Caco-2 (cell line): ENCODE measurements around the gene LIG1. TPM values are rescaled to one million over a fixed set of nuclear protein-coding genes. Genes with fewer than 3 reads are reported as not detected.

ENCODE experiments used
- BruUV-seq: library from RNA; stranded (reverse); fragments of 400-500 nt; replicated peaks from 2 replicates; lab custom pipeline; 2021; lab: Mats Ljungman, UMichigan
- CTCF ChIA-PET: fragments of 300-600 bp; sonication (Branson Sonifier 250); formaldehyde crosslinking; loops from one replicate; lab custom pipeline; 2022; ENCODE audit warnings: antibody characterized with exemption; lab: Charles Lee
- POLR2A ChIA-PET: fragments of 300-600 bp; sonication (Branson Sonifier 250); formaldehyde crosslinking; loops from one replicate; lab custom pipeline; 2022; ENCODE audit warnings: antibody characterized with exemption; lab: Charles Lee
- DNase-seq, 2 experiments: peaks; one replicate each; pipeline versions ENCODE4 v3.0.0 to v3.0.0-alpha.2; 2020 to 2022
- H3K27me3 ChIP-seq: replicated peaks from 2 replicates; pipeline ENCODE4 v1.6.0; 2011; ENCODE audit warnings: low read length; ENCODE audit not compliant: control insufficient read depth, insufficient read depth
- H3K36me3 ChIP-seq: 2 replicates; pipeline ENCODE4 v1.5.1; 2011; ENCODE audit warnings: low read length; ENCODE audit not compliant: control insufficient read depth, insufficient read depth
- H3K4me1 ChIP-seq: fragments of 250-450 bp; sonication (Bioruptor Pico); 2 replicates; pipeline ENCODE4 v1.5.1; 2020; ENCODE audit warnings: mild to moderate bottlenecking
- H3K4me3 ChIP-seq: 2 replicates; pipeline ENCODE4 v1.5.1; 2011; ENCODE audit warnings: low read depth, mild to moderate bottlenecking, control low read depth, low read length
- H3K9me3 ChIP-seq: fragments of 250-450 bp; sonication (Bioruptor Pico); 2 replicates; pipeline ENCODE4 v1.5.1; 2020; ENCODE audit warnings: mild to moderate bottlenecking, moderate library complexity
- H3K27ac Mint-ChIP-seq: one replicate; pipeline ENCODE4 v1.8.0; 2022; ENCODE audit warnings: mixed read lengths; ENCODE audit not compliant: unreplicated experiment
- H3K27me3 Mint-ChIP-seq: one replicate; pipeline ENCODE4 v1.8.0; 2022; ENCODE audit warnings: mixed read lengths; ENCODE audit not compliant: insufficient read depth, unreplicated experiment
- H3K36me3 Mint-ChIP-seq: one replicate; pipeline ENCODE4 v1.8.0; 2022; ENCODE audit warnings: mild to moderate bottlenecking, mixed read lengths; ENCODE audit not compliant: insufficient read depth, unreplicated experiment
- H3K4me1 Mint-ChIP-seq: one replicate; pipeline ENCODE4 v1.8.0; 2022; ENCODE audit warnings: low read depth, mixed read lengths; ENCODE audit not compliant: unreplicated experiment
- H3K4me3 Mint-ChIP-seq: one replicate; pipeline ENCODE4 v1.8.0; 2022; ENCODE audit warnings: mild to moderate bottlenecking, moderate library complexity, mixed read lengths; ENCODE audit not compliant: unreplicated experiment
- H3K9me3 Mint-ChIP-seq: one replicate; pipeline ENCODE4 v1.8.0; 2022; ENCODE audit warnings: mixed read lengths; ENCODE audit not compliant: unreplicated experiment
- CTCF ChIP-seq, 2 experiments: fragments of 200-600 bp in 1 of 2; IDR thresholded peaks; 1 replicate in 1 of 2; 2 replicates in 1 of 2; pipeline versions ENCODE4 v1.5.1 to v1.8.0; 2011 to 2022; ENCODE audit warnings: antibody characterized with exemption in 1 of 2, control low read depth in 1 of 2, inconsistent platforms in 1 of 2, low read depth in 1 of 2, low read length in 1 of 2, mild to moderate bottlenecking in 1 of 2, moderate library complexity in 1 of 2; ENCODE audit not compliant: insufficient read depth in 1 of 2, severe bottlenecking in 1 of 2, unreplicated experiment in 1 of 2
- intact Hi-C: fragments of 100-400 bp; cut with micrococcal nuclease; formaldehyde crosslinking; loops from one replicate; pipeline ENCODE4 v1.10.0; 2022; ENCODE audit not compliant: unreplicated experiment
- total RNA-seq: library from RNA; stranded (reverse); gene quantifications from 2 replicates; pipeline ENCODE4 v1.2.3, GENCODE V29; 2022

The LIG1 gene
- total RNA-seq, 1 experiment from 2014 or later = 78.7 TPM

- Histone ChIP-seq H3K4me1 (no peaks in the 10 kb centered on the region), H3K9me3 (no peaks in the 10 kb centered on the region), H3K27me3 (no peaks in the 10 kb centered on the region), H3K36me3 (no peaks in the 10 kb centered on the region), H3K4me3 (no peak overlapping the region)
- DNase-seq = no peak
- Mint-ChIP-seq H3K27me3 (no peaks in the 10 kb centered on the region), H3K27ac (no peak overlapping the region), H3K36me3 (no peaks in the 10 kb centered on the region), H3K4me3 (no peak overlapping the region), H3K9me3 (no peaks in the 10 kb centered on the region), H3K4me1 (no peaks in the 10 kb centered on the region)
- ChIA-PET POLR2A (no interaction called here), CTCF (interaction anchor here (0.6 kb wide), 1 partner anchor 119 kb away, joined by 4 read pairs; no protein-coding TSS in a partner anchor)
- intact Hi-C loops = no loop called here
- no peak for TF ChIP-seq CTCF (IDR thresholded peaks at IDR 0.05; ENCODE audit: insufficient read depth in 1 of 2, low read depth in 1 of 2, low read length in 1 of 2, severe bottlenecking in 1 of 2, unreplicated experiment in 1 of 2)
- no TSS peak for BruUV-seq
Observed at GRCh38 chr19:48213959-48214358, 43.8 kb upstream of the LIG1 start.

GRCh38 chr19:48210005-48210404 is 39.9 kb upstream of the LIG1 start:
- BruUV-seq = no TSS peak
- no peaks in the 10 kb centered on the region for H3K9me3 ChIP-seq
- no peaks in the 10 kb centered on the region for H3K9me3 Mint-ChIP-seq
- intact Hi-C loops = no loop called here
- no peaks in the 10 kb centered on the region for H3K4me1 ChIP-seq
- H3K36me3 ChIP-seq = no peaks in the 10 kb centered on the region; the same call in 1 of the 2 replicates
- DNase-seq = no peak
- no peak for TF ChIP-seq CTCF (IDR thresholded peaks at IDR 0.05; ENCODE audit: insufficient read depth in 1 of 2, low read depth in 1 of 2, low read length in 1 of 2, severe bottlenecking in 1 of 2, unreplicated experiment in 1 of 2)
- H3K36me3 Mint-ChIP-seq = peaks cover 6% of the 10 kb centered on the region
- no peaks in the 10 kb centered on the region for H3K27me3 ChIP-seq
- no peak overlapping the region for H3K4me3 Mint-ChIP-seq
- H3K27ac Mint-ChIP-seq = no peak overlapping the region
- CTCF ChIA-PET = no interaction called here
- H3K27me3 Mint-ChIP-seq = no peaks in the 10 kb centered on the region
- H3K4me3 ChIP-seq = no peak overlapping the region
- H3K4me1 Mint-ChIP-seq = no peaks in the 10 kb centered on the region
- POLR2A ChIA-PET = no interaction called here

GRCh38 chr19:48206397-48207093 is 36.4 kb upstream of the LIG1 start:
- intact Hi-C loops = no loop called here
- H3K27me3 Mint-ChIP-seq = no peaks in the 10 kb centered on the region
- Histone ChIP-seq H3K36me3 (no peaks in the 10 kb centered on the region; the same call in 1 of the 2 replicates), H3K4me3 (no peak overlapping the region), H3K9me3 (no peaks in the 10 kb centered on the region), H3K27me3 (no peaks in the 10 kb centered on the region), H3K4me1 (no peaks in the 10 kb centered on the region)
- CTCF ChIA-PET = no interaction called here
- BruUV-seq = no TSS peak
- H3K9me3 Mint-ChIP-seq = no peaks in the 10 kb centered on the region
- H3K27ac Mint-ChIP-seq = no peak overlapping the region
- POLR2A ChIA-PET = no interaction called here
- H3K36me3 Mint-ChIP-seq = peaks cover 6% of the 10 kb centered on the region
- H3K4me1 Mint-ChIP-seq = no peaks in the 10 kb centered on the region
- H3K4me3 Mint-ChIP-seq = no peak overlapping the region
- no peak for DNase-seq
- TF ChIP-seq CTCF (IDR thresholded peaks at IDR 0.05; ENCODE audit: insufficient read depth in 1 of 2, low read depth in 1 of 2, low read length in 1 of 2, severe bottlenecking in 1 of 2, unreplicated experiment in 1 of 2) = no peak
